Trophoblast cell (in vitro differentiated cells and primary cell): ENCODE data around the gene HADHB.

Experiments used
- DNase-seq, 2 donors: peaks; one replicate each; pipeline ENCODE4 v3.0.0-alpha.2; 2016
- H2AFZ ChIP-seq: 2 replicates; pipeline ENCODE4 v1.6.1; 2013; ENCODE audit warnings: low read length, moderate library complexity, mild to moderate bottlenecking; ENCODE audit not compliant: insufficient read depth, poor library complexity
- H2AK5ac ChIP-seq: 2 replicates; pipeline ENCODE4 v1.6.1; 2013; ENCODE audit warnings: mild to moderate bottlenecking, low read length
- H2BK120ac ChIP-seq: 2 replicates; pipeline ENCODE4 v1.6.1; 2013; ENCODE audit warnings: low read length, mild to moderate bottlenecking, moderate library complexity; ENCODE audit not compliant: insufficient read depth, poor library complexity
- H2BK12ac ChIP-seq: 2 replicates; pipeline ENCODE4 v1.6.1; 2013; ENCODE audit warnings: mild to moderate bottlenecking, low read length, moderate library complexity
- H2BK5ac ChIP-seq: 2 replicates; pipeline ENCODE4 v1.6.1; 2013; ENCODE audit warnings: low read length, low read depth, moderate library complexity, mild to moderate bottlenecking; ENCODE audit not compliant: poor library complexity
- H3K14ac ChIP-seq: 2 replicates; pipeline ENCODE4 v1.6.1; 2013; ENCODE audit warnings: mild to moderate bottlenecking, low read length
- H3K18ac ChIP-seq: 2 replicates; pipeline ENCODE4 v1.6.1; 2013; ENCODE audit warnings: mild to moderate bottlenecking, low read length
- H3K23ac ChIP-seq: 2 replicates; pipeline ENCODE4 v1.6.1; 2013; ENCODE audit warnings: low read length
- H3K27ac ChIP-seq: 2 replicates; pipeline ENCODE4 v1.5.1; 2013; ENCODE audit warnings: low read depth, mild to moderate bottlenecking, inconsistent platforms, low read length, moderate library complexity
- H3K27me3 ChIP-seq: 2 replicates; pipeline ENCODE4 v1.6.1; 2013; ENCODE audit warnings: inconsistent platforms, mild to moderate bottlenecking, low read length, moderate library complexity; ENCODE audit not compliant: insufficient read depth
- H3K36me3 ChIP-seq, 2 experiments: 1 replicate in 1 of 2; 2 replicates in 1 of 2; pipeline ENCODE4 v1.6.1; 2013; ENCODE audit warnings: low read length in 2 of 2, mild to moderate bottlenecking in 2 of 2, moderate library complexity in 1 of 2; ENCODE audit not compliant: insufficient read depth in 2 of 2, control insufficient read depth in 1 of 2
- H3K4ac ChIP-seq: 2 replicates; pipeline ENCODE4 v1.6.1; 2013; ENCODE audit warnings: low read depth, mild to moderate bottlenecking, low read length, moderate library complexity
- H3K4me1 ChIP-seq, 2 experiments: 1 replicate in 1 of 2; 2 replicates in 1 of 2; pipeline ENCODE4 v1.6.1; 2013; ENCODE audit warnings: low read length in 2 of 2, mild to moderate bottlenecking in 2 of 2, moderate library complexity in 1 of 2; ENCODE audit not compliant: insufficient read depth in 2 of 2, control insufficient read depth in 1 of 2
- H3K4me2 ChIP-seq: 2 replicates; pipeline ENCODE4 v1.6.1; 2013; ENCODE audit warnings: inconsistent platforms, mild to moderate bottlenecking, low read length, moderate library complexity
- H3K4me3 ChIP-seq: 2 replicates; pipeline ENCODE4 v1.5.1; 2013; ENCODE audit warnings: mild to moderate bottlenecking, low read depth, low read length, inconsistent platforms
- H3K79me1 ChIP-seq: one replicate; pipeline ENCODE4 v1.6.1; 2013; ENCODE audit warnings: low read length
- H3K79me2 ChIP-seq: 2 replicates; pipeline ENCODE4 v1.6.1; 2013; ENCODE audit warnings: low read length, mild to moderate bottlenecking; ENCODE audit not compliant: control insufficient read depth, insufficient read depth, poor library complexity
- H3K9ac ChIP-seq: 2 replicates; pipeline ENCODE4 v1.6.1; 2013; ENCODE audit warnings: mild to moderate bottlenecking, low read length
- H3K9me3 ChIP-seq: 2 replicates; pipeline ENCODE4 v1.6.1; 2013; ENCODE audit warnings: low read depth, mild to moderate bottlenecking, control low read depth, inconsistent platforms, low read length; ENCODE audit not compliant: insufficient read depth
- H4K12ac ChIP-seq: 2 replicates; pipeline ENCODE4 v1.6.1; 2013; ENCODE audit warnings: low read depth, mild to moderate bottlenecking, low read length, moderate library complexity
- H4K8ac ChIP-seq: 2 replicates; pipeline ENCODE4 v1.6.1; 2013; ENCODE audit warnings: low read depth, mild to moderate bottlenecking, low read length, moderate library complexity
- H4K91ac ChIP-seq: one replicate; pipeline ENCODE4 v1.6.1; 2013; ENCODE audit warnings: low read depth, mild to moderate bottlenecking, low read length, moderate library complexity
- WGBS: extraction: QIAGEN DNeasy Blood & Tissue Kit; methylation state at CpG from one replicate; pipeline ENCODE4 v1.1.7; 2013; ENCODE audit warnings: missing lambda C conversion rate; ENCODE audit not compliant: insufficient read length, insufficient coverage; ENCODE audit errors: extremely low coverage; 5-methylcytosine and 5-hydroxymethylcytosine counted together

The HADHB gene

GRCh38 chr2:26224095-26224494 is 20.6 kb upstream of the HADHB start:
- Histone ChIP-seq H3K18ac (no peak overlapping the region), H3K79me2 (no peaks in the 10 kb centered on the region), H4K12ac (no peak overlapping the region), H3K4me1 (no peaks in the 10 kb centered on the region), H3K4me2 (no peak overlapping the region), H2BK12ac (no peak overlapping the region), H3K9me3 (no peaks in the 10 kb centered on the region), H3K79me1 (no peaks in the 10 kb centered on the region), H4K8ac (no peak overlapping the region), H3K27me3 (no peaks in the 10 kb centered on the region), H3K9ac (no peak overlapping the region), H2BK120ac (no peak overlapping the region), H3K14ac (no peak overlapping the region), H3K4ac (no peak overlapping the region), H2AK5ac (no peak overlapping the region), H2BK5ac (no peak overlapping the region), H4K91ac (no peak overlapping the region), H3K23ac (no peak overlapping the region), H3K36me3 (peaks cover 9 to 24% of the 10 kb centered on the region in 2 experiments), H3K27ac (no peak overlapping the region), H2AFZ (no peak overlapping the region), H3K4me3 (no peak overlapping the region)
- WGBS, result no CpG with 5 or more reads among the region's 2 CpGs
- DNase-seq, result no peak

DNA sequence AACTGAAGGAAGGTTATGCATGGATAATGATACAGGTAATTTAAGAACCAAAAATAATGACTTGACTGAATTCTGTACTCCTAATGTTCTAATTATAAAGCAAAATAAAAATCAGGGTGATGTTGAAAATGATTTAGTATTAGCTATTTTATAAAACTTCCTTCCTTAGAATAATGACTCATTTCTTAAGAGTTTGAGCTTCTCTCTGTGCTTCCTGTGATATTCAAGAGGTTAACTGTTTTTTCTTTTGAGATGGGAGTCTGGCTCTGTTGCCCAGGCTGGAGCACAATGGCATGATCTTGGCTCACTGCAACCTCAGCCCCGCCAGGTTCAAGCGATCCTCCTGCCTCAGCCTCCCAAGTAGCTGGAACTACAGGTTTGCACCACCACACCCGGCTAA is 15.1 kb upstream of the HADHB start:
- H3K9ac ChIP-seq, result no peak overlapping the region
- no peak overlapping the region for H3K14ac ChIP-seq
- no peak overlapping the region for H3K18ac ChIP-seq
- H3K4ac ChIP-seq, result no peak overlapping the region
- H2BK5ac ChIP-seq, result no peak overlapping the region
- H3K79me1 ChIP-seq, result no peaks in the 10 kb centered on the region
- no CpG with 5 or more reads among the region's 3 CpGs for WGBS
- peaks cover 32 to 38% of the 10 kb centered on the region in 2 experiments for H3K36me3 ChIP-seq
- no peak overlapping the region for H2AK5ac ChIP-seq
- H3K79me2 ChIP-seq, result no peaks in the 10 kb centered on the region
- no peak overlapping the region for H4K8ac ChIP-seq
- H4K91ac ChIP-seq, result no peak overlapping the region
- no peak overlapping the region for H2BK120ac ChIP-seq
- H3K4me1 ChIP-seq, result no peaks in the 10 kb centered on the region
- H3K4me2 ChIP-seq, result no peak overlapping the region
- no peak overlapping the region for H3K27ac ChIP-seq
- H3K4me3 ChIP-seq, result no peak overlapping the region
- H3K27me3 ChIP-seq, result no peaks in the 10 kb centered on the region
- H3K23ac ChIP-seq, result no peak overlapping the region
- no peak overlapping the region for H2BK12ac ChIP-seq
- no peak overlapping the region for H4K12ac ChIP-seq
- no peak for DNase-seq
- H3K9me3 ChIP-seq, result no peaks in the 10 kb centered on the region
- no peak overlapping the region for H2AFZ ChIP-seq

- Histone ChIP-seq H3K23ac (no peak overlapping the region), H2AK5ac (no peak overlapping the region), H4K91ac (no peak overlapping the region), H4K12ac (no peak overlapping the region), H3K14ac (no peak overlapping the region), H3K4me1 (no peaks in the 10 kb centered on the region), H3K79me1 (no peaks in the 10 kb centered on the region), H3K79me2 (no peaks in the 10 kb centered on the region), H3K18ac (no peak overlapping the region), H2BK12ac (no peak overlapping the region), H3K9me3 (no peaks in the 10 kb centered on the region), H3K27ac (no peak overlapping the region), H3K4me2 (no peak overlapping the region), H3K27me3 (no peaks in the 10 kb centered on the region), H3K36me3 (peaks cover 35 to 40% of the 10 kb centered on the region in 2 experiments), H3K9ac (no peak overlapping the region), H3K4ac (no peak overlapping the region), H4K8ac (no peak overlapping the region), H3K4me3 (no peak overlapping the region), H2BK5ac (no peak overlapping the region), H2BK120ac (no peak overlapping the region), H2AFZ (no peak overlapping the region)
- DNase-seq, result no peak
- WGBS, result no CpG with 5 or more reads among the region's 2 CpGs
These were observed 13.9 kb upstream of the HADHB start for GRCh38 chr2:26230806-26231205.

- peak; percentile 8 to 44 for DNase-seq
- H4K91ac ChIP-seq, result no peak overlapping the region
- H3K4ac ChIP-seq, result no peak overlapping the region
- no peak overlapping the region for H4K8ac ChIP-seq
- no peak overlapping the region for H2AK5ac ChIP-seq
- no peak overlapping the region for H2BK12ac ChIP-seq
- no CpG with 5 or more reads among the region's 9 CpGs for WGBS
- H3K9me3 ChIP-seq, result no peaks in the 10 kb centered on the region
- H3K36me3 ChIP-seq, result peaks cover 26 to 36% of the 10 kb centered on the region in 2 experiments
- no peaks in the 10 kb centered on the region for H3K27me3 ChIP-seq
- no peak overlapping the region for H3K23ac ChIP-seq
- no peak overlapping the region for H3K14ac ChIP-seq
- no peak overlapping the region for H4K12ac ChIP-seq
- H3K79me2 ChIP-seq, result no peaks in the 10 kb centered on the region
- no peak overlapping the region for H2BK120ac ChIP-seq
- H3K4me2 ChIP-seq, result no peak overlapping the region
- no peak overlapping the region for H3K27ac ChIP-seq
- H2BK5ac ChIP-seq, result no peak overlapping the region
- H3K4me3 ChIP-seq, result no peak overlapping the region
- no peak overlapping the region for H3K18ac ChIP-seq
- H3K4me1 ChIP-seq, result no peaks in the 10 kb centered on the region
- no peak overlapping the region for H3K9ac ChIP-seq
- no peaks in the 10 kb centered on the region for H3K79me1 ChIP-seq
- no peak overlapping the region for H2AFZ ChIP-seq
These were observed 9.7 kb upstream of the HADHB start for GRCh38 chr2:26235089-26235488.
